Esophagus mucosa (tissue), 1 donor: ENCODE measurements around the gene ITFG1. TPM values are rescaled to one million over a fixed set of nuclear protein-coding genes. Genes with fewer than 3 reads are reported as not detected.
"Not testable (repeated sequence)": the region's sequence is repeated elsewhere in the genome, so short reads cannot be mapped to it uniquely, and the experiment has no call there.

Experiments
- ATAC-seq: fragments of 200-7000 bp; cut with Tn5 transposase; one replicate; pipeline ENCODE4 v1.9.1; 2020
- total RNA-seq: library from RNA; stranded (reverse); gene quantifications from one replicate; pipeline ENCODE4 v1.2.4, GENCODE V29; 2023
- donor health status: DM: yes; HTN: yes; CAD: no.

ITFG1 gene
- total RNA-seq, 1 donor from 2014 or later, result 23.2 TPM

DNA sequence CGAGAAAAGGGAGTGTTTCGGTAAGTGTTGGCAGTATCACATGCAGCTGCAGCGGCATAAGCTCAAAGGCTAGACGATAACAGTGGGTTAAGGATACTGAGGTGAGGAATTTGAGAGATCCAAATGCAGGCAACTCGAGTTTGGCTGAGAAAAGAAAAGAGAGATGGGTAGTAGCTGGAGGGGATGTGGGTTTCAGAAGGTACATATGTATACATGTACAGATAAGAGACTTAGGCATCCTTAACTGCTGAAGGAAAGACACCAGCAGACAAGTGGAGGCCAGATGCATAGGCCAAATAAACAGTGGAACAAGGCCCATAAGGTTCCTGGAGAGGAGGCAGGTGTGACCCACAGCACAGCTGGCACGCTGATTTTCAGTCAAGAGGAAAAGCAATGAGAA lies 230.6 kb downstream of the ITFG1 start:
- no peak for ATAC-seq

DNA sequence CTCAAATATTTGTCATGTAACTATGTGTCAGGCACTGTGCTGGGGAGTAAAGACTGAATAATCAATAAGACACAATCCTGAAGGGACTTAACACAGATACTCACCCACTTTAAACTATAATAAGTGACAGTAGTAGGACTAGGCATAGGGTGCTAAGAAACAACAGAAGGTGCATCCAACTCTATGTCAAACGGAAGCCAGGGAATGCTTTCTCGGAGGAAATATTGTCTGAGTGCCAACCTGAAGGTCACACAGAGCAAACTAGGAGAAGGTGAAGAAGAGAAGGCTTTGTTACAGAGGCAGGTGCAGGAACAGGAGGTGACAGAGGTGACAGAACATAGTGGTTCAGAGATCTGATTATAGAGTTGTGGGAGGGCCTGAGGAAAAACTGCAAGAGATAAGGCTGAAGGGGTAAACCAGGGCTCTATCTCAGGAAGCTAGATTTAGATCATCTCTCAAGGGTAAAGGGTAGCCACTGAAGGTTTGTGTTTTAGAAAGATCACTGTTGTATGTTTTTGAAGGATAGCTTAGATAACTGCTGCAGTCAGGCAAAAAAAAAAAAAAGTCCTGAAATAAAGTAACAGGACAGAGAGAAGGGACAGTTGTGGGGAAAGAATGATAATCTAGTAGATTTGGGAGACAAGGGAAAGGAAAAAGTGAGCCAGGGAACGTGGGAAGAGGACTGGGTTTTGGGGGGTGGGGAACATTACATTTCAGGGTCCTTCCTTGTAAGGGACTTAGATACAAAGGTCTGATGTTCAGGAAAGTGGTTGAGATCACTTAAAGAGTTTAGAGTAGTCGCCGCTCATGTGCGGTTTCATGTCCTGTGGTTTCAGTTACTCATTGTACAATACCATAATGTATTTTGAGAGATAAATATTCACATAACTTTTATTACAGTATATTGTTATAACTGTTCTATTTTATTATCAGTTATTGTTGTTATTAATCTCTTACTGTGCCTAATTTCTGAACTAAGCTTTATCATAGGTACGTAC lies 231.5 kb downstream of the ITFG1 start:
- ATAC-seq, result no peak

DNA sequence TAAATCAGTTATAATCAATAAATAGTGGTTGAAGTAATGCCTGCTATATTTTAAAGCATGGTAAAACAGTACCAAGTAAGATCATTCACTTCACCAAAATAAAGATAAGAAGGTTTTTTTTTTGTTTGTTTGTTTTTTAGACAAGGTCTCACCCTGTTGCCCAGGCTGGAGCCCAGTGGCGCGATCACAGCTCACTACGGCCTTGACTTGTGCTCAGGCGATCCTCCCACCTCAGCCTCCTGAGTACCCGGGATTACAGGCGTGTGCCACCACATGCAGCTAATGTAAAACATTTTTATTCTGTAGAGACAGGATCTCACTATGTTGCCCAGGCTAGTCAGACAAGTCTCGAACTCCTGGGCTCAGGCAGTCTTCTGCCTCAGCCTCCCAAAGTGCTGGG lies 232.6 kb downstream of the ITFG1 start:
- no peak for ATAC-seq

DNA sequence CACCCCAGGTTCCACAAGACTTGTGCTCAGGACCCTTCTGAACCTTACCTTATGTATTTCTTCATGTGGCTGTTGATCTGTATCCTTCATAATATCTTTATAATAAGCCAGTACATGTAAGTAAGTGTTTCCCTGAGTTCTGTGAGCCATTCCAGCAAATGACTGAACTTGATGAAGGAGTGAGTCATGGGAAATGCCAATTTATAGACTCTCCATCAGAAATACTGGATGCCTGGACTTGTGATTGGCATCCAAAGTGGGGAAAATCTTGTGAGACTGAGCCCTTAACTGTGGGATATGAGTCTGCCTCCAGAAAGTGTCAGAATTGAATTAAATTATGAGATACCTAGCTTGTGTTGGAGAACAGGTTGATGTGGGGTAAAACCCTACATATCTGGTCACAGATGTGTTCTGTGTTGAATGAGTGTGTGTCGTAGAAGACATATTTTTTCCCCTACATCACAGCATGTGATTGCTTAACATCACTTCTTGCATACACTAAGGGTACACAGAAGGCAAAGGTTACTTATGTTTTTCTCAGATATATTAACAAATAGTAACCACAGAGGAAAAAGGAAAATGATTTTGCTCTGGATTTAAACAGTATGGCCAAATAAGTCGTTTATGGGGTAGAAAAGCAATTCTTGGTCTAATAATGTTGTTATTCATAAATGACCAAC lies 247.0 kb downstream of the ITFG1 start:
- no peak for ATAC-seq

DNA sequence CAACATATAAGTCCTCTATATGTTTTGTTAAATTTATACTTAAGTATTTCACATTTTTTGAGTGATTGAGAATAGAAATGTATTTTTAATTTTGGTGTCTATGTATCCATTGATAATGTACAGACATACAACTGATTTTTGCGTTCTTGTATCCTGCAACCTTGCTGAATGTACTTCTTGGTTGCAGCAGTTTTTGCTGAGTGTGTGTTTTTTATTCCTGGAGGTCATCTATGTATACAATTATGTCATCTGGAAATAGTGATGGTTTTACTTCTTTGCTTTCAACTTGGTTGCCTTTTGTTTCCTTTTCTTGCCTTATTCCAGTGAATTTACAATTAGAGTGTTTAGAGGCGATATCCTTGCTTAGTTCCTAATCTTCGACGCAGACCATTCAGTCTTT lies 249.6 kb downstream of the ITFG1 start:
- no peak for ATAC-seq

DNA sequence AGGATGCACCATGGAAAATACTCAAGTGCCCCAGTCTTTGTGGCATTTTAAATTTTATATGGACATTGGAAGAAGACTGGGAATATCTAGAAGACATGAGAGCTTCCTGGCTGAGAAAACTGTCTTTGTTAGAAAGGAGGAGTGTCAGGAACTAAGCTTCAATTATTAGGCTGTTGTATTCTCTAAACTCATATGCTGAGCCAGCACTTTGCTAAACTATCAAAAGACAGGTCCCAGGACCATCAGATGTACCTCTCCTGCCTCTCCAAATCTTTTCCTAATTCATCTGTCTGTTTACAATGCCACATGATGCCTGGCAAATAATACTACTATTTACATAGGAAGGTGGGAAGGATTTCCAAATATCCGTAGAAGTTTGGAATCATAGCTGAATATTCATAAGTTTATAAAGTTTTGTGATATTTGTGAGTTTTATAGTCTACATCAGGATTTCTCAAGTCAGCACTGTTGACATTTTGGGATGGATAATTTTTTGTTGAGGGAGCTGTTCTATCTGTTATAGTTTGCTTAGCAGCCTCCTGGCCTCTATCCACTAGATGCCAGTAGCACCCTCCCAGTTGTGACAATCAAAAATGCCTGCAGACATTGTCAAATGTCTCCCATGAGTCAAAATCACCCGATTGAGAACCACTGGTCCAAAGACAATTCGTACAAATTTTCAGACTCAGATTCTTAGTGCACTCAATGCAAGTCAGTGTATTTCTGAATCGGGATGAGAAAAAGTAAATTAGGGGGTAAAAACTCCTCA lies 255.9 kb downstream of the ITFG1 start:
- ATAC-seq, result no peak

DNA sequence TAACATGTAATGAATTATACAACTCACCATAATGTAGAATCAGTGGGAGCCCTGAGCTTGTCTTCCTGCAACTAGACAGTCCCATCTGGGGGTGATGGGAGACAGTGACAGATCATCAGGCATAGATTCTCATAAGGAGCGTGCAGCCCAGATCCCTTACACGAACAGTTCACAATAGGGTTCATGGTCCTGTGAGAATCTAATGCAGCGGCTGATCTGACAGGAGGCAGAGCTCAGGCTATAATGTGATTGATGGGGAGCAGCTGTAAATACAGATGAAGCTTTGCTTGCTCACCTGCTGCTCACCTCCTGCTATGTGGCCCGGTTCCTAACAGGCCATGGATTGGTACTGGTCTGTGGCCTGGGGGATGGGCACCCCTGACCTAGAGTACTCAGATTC lies 257.4 kb downstream of the ITFG1 start:
- not testable (repeated sequence) for ATAC-seq

DNA sequence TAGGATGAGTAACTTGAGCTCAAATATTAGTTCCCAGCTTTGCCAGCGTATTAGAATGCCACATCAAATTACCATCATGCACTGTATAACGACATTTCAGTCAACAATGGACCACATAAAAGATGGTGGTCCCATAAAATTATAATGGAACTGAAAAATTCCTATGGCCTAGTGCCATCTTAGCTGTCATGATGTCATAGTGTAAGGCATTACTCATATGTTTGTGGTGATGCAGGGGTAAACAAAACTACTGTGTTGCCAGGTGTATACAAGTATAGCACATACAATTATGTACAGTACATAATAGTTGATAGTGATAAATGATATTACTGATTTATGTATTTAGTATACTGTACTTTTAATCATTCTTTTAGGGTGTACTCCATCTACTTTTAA lies 262.7 kb downstream of the ITFG1 start:
- ATAC-seq, result no peak

DNA sequence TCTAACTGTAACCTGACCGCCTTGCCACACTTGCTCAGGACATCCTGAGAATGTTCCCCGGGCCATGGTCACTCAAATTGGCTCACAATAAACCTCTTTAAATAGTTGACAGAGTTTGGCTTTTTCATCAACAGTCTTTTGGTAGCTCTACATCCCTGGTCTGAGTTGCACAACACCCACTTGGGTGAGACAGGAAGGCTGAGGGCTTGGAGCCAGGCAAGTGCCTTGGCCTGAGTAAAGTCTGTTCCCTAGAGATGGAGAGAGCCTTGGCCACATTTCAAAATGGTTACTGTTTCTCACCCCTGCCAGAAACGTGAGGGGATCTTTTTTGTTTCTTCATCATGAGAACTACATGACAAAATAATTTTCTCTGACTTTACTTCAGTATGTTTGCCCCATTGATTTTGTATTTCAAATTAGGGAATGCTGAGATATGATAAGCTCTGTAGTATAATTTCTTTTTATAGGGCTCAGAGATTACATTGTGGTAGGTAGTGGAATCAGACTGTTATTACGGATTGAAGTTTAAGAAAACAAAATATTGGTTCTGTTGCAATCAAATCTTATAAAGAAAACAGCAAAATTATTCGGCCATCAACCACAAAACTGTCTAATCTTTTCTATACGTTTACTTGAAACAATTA lies 263.2 kb downstream of the ITFG1 start:
- ATAC-seq, result no peak

DNA sequence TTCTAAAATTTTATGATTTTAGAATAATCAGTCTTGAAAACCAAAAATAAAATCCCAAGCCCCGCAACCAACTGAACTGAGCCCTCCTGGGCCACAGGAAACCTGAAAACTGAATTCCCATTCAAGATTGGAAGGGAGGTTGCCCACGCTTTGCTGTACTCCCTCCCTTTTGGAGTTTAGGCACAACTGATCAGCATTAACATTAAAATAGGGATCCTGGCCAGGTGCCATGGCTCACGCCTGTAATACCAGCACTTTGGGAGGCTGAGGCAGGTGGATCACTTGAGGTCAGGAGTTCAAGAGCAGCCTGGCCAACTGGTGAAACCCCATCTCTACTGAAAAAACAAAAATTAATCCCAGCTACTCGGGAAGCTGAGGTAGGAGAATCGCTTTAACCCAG lies 264.4 kb downstream of the ITFG1 start:
- no peak for ATAC-seq

DNA sequence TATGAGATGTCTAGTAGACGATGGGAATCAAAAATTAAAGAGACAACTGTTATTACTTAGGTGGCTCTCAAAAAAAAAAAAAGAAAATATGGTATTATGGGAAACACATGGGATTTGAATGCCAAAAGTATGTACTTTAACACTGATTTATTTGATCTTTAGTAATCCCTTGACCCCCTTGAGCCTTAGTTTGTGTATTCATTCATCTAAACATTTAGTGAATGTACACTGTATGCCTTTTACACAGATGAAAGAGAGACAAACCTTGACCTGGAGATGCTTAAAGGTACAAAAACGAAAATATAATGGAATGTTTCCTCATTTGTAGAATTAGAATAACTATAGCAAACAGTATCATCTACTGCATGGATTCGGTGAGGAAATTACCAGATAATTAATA lies 278.5 kb downstream of the ITFG1 start:
- no peak for ATAC-seq

DNA sequence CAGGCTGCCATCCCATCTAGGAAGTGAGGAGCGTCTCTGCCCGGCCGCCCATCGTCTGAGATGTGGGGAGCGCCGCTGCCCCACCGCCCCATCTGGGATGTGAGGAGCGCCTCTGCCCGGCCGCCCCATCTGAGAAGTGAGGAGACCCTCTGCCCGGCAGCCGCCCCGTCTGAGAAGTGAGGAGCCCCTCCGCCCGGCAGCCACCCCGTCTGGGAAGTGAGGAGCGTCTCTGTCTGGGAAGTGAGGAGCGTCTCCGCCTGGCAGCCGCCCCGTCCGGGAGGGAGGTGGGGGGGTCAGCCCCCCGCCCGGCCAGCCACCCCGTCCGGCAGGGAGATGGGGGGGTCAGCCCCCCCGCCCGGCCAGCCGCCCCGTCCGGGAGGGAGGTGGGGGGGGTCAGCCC lies 279.8 kb downstream of the ITFG1 start:
- ATAC-seq, result not testable (repeated sequence)

DNA sequence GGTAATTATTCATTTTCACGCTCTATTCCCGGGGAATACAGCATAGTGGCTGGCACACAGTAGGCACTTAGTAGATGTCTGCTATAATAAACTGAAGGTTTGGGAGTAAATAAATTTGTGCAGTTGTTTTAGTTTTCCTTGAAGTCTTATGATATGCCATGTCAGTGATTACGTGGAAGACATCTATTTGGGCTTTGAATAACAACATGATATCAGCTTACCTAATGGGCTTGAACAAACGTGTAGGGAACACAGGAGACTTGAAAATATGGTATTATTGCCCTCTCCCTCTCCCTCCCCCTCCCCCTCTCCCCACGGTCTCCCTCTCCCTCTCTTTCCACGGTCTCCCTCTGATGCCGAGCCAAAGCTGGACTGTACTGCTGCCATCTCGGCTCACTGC lies 280.8 kb downstream of the ITFG1 start:
- ATAC-seq, result no peak

DNA sequence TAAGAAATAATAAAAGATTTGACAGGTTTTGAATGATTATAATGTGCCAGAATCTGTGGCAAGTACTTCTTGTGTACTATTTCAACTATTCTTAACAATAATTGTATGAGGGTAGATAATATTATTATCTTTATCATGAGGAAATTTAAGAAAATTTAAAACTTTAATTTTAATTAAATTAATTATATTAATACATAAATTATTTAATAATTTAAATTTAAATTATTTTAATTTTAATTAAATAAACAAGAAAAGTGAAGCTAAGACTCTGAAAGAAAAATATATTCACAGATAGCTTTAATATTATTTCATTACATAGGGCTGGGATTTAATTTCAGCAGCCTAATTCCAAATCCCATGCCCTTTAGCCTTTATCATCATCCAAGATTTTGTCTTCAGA lies 285.7 kb downstream of the ITFG1 start:
- ATAC-seq, result no peak

DNA sequence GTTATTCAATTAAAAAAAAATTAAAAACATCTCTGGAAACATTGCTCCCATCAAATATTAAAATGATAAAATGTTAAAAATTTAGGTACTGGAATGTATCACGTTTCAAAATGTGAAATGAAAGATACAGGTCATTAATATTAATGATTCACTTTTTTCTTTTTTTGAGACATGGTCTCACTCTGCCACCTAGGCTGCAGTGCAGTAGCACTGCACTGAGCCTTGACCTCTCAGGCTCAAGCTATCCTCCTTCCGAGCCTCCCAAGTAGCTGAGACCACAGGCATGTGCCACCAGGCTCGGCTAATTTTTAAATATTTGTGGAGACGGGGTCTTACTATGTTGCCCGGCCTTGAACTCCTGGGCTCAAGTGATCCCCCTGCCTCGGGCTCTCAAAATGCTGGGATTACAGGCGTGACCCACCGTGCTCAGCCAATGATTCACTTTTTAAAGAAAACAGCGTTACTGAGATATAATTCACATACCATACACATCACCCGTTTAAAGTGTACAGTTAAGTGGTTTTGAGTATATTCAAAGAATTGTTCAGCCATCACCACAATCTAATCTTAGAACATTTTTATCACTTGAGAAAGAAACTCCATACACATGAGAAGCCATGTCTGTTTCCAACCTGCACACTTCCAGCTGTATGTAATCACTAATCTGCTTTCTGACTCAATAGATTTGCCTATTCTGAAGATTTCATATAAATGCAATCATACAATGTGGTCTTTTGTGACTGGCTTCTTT lies 298.0 kb downstream of the ITFG1 start:
- no peak for ATAC-seq

DNA sequence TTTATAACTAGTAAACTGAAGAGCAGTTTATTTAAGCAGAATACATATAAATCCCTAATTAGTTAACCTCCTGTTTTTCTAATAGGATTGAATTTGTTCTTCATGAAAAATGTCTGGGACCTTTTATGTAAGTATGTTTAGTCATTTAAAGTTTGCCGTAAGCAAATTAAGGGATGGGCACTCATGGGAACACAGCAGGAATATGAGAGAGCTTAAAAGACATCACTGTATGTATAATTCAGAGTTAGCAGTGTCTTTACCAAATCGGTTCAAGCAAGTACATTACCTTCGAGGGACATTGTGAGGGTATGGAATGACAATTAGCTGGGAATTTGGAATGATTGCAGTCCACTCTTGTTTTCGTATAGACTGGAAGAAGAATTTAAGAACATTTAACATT lies 299.4 kb downstream of the ITFG1 start:
- ATAC-seq, result no peak

DNA sequence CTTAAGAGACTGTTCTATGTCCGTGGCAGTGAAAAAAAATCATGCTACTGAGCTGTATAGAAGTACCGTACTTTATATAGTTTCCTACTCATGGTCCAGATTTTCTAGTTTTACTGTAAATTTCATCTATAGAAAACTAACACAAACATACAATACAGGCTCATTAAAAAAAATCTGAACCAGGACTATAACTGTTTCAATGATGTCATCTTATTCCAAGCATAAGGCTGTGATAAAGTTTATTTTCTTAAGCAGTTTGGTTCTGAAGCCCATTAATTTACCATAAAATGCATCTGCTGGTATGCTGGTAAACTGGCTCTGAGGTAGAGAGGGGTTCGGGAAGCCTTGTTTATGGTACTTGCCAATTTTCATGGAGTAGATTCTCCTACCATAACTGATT lies 300.4 kb downstream of the ITFG1 start:
- ATAC-seq, result no peak

DNA sequence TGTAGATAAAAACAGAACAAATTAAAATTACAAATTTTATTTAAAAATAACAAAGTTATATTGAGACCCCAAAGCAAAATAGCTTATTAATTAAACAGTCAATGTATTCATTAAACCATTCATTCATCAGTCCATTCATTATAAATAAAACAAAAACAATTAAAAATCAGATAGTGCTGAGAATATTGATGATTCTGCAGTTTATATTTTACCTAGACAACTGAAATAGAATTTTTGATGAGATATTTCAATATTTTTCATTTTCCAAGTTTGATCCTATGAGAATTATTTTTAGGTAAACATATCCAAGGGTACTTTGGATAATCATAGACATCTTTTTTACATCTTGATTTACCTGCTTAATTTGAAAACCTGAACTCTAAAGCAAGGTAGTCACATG lies 301.9 kb downstream of the ITFG1 start:
- no peak for ATAC-seq

DNA sequence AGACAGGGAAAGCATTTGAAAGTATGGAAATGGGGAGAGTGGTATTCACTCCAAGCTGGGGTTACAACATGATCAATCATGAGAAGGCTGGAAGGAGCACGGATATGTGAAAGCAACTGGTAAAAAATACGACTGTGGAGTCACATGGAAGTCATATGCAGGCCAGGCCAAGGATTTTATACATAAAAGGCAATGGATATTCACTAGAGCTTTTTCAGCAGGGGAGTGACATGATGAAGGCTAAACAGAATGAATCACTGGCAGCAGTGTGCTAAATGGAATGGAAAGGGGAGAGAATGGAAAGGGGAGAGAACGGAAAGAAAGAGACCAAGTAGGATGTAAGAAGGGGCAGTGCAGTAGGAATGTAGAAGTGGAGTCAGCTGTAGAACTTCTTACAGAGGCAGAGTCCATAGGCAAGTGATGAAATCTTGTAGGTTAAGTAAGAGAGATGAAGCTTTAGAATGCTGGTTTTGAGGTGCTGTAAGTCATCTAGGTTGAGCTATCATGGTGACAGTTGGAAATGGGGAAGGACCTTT lies 304.1 kb downstream of the ITFG1 start:
- ATAC-seq, result no peak

DNA sequence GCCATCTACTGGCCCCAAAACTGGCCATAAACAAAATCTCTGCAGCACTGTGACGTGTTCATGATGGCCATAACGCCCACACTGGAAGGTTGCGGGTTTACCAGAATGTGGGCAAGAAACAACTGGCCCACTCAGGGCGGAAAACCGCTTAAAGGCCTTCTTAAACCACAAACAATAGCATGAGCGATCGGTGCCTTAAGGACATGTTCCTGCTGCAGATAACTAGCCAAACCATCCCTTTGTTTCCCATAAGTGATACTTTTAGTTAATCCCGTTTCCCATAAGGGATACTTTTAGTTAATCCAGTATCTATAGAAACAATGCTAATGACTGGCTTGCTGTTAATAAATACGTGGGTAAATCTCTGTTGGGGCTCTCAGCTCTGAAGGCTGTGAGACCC lies 308.4 kb downstream of the ITFG1 start:
- ATAC-seq, result not testable (repeated sequence)

DNA sequence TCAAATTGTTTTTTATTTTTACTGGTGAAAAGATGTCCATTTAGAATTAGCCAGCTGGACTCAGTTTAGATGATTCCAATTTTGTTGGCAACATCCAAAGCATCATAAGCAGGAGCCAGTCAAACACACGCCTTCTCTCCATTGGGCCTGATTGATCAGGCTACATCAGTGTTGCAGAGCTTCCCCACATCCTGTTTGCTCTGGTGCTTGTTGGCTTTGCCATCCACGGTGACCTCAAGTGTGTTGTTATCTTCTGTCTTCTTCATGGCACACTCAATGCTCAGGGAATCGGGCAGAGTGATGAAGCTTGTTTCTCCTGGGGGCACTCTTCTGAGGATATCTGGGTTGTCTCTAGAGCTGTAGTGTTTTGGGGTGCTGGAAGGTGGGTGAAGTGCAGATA lies 310.8 kb downstream of the ITFG1 start:
- no peak for ATAC-seq

DNA sequence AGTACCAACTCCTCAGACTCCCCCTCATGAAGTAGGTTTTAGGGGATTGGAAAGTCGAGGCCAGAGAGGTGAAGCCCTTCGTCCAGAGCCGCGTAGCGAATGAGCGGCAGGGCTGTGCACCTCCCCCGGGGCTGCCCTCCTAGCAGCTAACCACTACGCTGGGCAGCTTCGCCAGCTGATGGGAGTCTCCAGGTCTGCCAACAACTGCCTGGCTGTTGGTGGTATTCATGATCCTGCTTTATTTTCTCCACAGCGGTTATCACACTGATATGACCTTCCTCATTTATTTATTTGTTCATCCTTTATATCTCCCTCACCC lies 316.3 kb downstream of the ITFG1 start:
- no peak for ATAC-seq
